Smooth muscle cell (in vitro differentiated cells): ENCODE data around the gene PTPRM. TPM values are rescaled to one million over a fixed set of nuclear protein-coding genes. Genes with fewer than 3 reads are reported as not detected.

Experiments used
- DNase-seq: peaks from one replicate; lab custom pipeline; 2025; ENCODE audit not compliant: unreplicated experiment; lab: John Stamatoyannopoulos, UW
- H2AFZ ChIP-seq: fragments of 200-600 bp; sonication (generic); 2 replicates; pipeline ENCODE4 v1.6.0; 2016; ENCODE audit warnings: antibody characterized with exemption, low read depth, mild to moderate bottlenecking
- H3F3A ChIP-seq: fragments of 200-600 bp; sonication (generic); 2 replicates; pipeline ENCODE4 v1.6.0; 2017; ENCODE audit warnings: antibody characterized with exemption, low read depth
- H3K27ac ChIP-seq: fragments of 200-600 bp; sonication (generic); 2 replicates; pipeline ENCODE4 v1.5.1; 2016; ENCODE audit warnings: low read depth, mild to moderate bottlenecking
- H3K27me3 ChIP-seq: fragments of 200-600 bp; sonication (generic); 2 replicates; pipeline ENCODE4 v1.6.1; 2016; ENCODE audit warnings: low read depth, mild to moderate bottlenecking
- H3K36me3 ChIP-seq: fragments of 200-600 bp; sonication (generic); 2 replicates; pipeline ENCODE4 v1.5.1; 2016; ENCODE audit warnings: low read depth
- H3K4me1 ChIP-seq: fragments of 200-600 bp; sonication (generic); 2 replicates; pipeline ENCODE4 v1.5.1; 2016; ENCODE audit warnings: low read depth
- H3K4me2 ChIP-seq: fragments of 200-600 bp; sonication (generic); 2 replicates; pipeline ENCODE4 v1.6.0; 2016; ENCODE audit warnings: mild to moderate bottlenecking
- H3K4me3 ChIP-seq: fragments of 200-600 bp; sonication (generic); 2 replicates; pipeline ENCODE4 v1.5.1; 2016; ENCODE audit warnings: mild to moderate bottlenecking
- H3K79me2 ChIP-seq: fragments of 200-600 bp; sonication (generic); 2 replicates; pipeline ENCODE4 v1.6.0; 2016; ENCODE audit warnings: low read depth, mild to moderate bottlenecking
- H3K9ac ChIP-seq: fragments of 200-600 bp; sonication (generic); 2 replicates; pipeline ENCODE4 v1.6.0; 2016; ENCODE audit warnings: low read depth
- H3K9me3 ChIP-seq: fragments of 200-600 bp; sonication (generic); replicated peaks from 2 replicates; pipeline ENCODE4 v1.5.1; 2016; ENCODE audit warnings: low read depth
- H4K20me1 ChIP-seq: fragments of 200-600 bp; sonication (generic); 2 replicates; pipeline ENCODE4 v1.6.0; 2016; ENCODE audit warnings: low read depth
- WGBS: methylation state at CpG from one replicate; pipeline ENCODE4 v1.1.7; 2016; ENCODE audit warnings: low lambda C conversion rate; 5-methylcytosine and 5-hydroxymethylcytosine counted together
- polyA plus RNA-seq: library from polyadenylated mRNA; unstranded; fragments of >200 nt; fragmentation: Nextera tagmentation; extraction: Ambion mirVana; gene quantifications from 2 replicates; pipeline ENCODE4 v1.2.1, GENCODE V29; 2016
- total RNA-seq: library from RNA; depleted of rRNA; stranded (reverse); fragments of >200 nt; gene quantifications from 2 replicates; pipeline ENCODE4 v1.2.3, GENCODE V29; 2014
- TF ChIP-seq, protein P1 (sequence below): fragments of 200-600 bp; sonication (generic); IDR thresholded peaks from 2 replicates; pipeline ENCODE4 v1.5.1; 2017; ENCODE audit warnings: borderline replicate concordance, mild to moderate bottlenecking, antibody characterized with exemption; ENCODE audit not compliant: insufficient read depth, poor library complexity, severe bottlenecking

The PTPRM gene
- total and polyA plus RNA-seq, 2 experiments from 2014 or later, result 57.5 to 115 TPM

DNA sequence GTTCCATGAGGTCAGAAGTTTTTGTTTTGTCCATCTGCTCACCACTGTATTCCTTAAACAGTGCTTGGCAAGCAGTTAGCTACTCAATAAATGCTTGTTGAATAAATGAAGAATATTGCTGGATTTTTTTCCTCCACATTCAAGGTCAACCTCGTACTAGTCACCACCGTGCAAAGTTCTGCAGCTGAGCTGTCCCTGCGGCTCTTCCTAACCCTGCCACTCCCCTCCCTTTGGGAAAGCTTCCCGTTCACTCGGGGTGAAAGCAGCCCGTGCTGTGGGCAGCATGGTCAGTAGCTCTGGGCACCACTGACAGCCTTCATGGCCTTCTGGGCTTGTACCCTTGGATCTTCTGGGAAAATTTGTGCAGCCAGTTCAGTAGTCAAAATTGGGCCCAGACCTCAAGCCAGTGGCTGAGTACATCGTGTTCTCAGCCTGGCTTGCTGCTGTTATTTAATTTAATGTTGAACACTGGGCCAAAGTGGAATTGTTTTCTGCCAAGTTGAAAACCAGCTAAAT is 572.8 kb downstream of the PTPRM start:
- TF ChIP-seq, protein P1, sequence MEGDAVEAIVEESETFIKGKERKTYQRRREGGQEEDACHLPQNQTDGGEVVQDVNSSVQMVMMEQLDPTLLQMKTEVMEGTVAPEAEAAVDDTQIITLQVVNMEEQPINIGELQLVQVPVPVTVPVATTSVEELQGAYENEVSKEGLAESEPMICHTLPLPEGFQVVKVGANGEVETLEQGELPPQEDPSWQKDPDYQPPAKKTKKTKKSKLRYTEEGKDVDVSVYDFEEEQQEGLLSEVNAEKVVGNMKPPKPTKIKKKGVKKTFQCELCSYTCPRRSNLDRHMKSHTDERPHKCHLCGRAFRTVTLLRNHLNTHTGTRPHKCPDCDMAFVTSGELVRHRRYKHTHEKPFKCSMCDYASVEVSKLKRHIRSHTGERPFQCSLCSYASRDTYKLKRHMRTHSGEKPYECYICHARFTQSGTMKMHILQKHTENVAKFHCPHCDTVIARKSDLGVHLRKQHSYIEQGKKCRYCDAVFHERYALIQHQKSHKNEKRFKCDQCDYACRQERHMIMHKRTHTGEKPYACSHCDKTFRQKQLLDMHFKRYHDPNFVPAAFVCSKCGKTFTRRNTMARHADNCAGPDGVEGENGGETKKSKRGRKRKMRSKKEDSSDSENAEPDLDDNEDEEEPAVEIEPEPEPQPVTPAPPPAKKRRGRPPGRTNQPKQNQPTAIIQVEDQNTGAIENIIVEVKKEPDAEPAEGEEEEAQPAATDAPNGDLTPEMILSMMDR, result no peak
- DNase-seq, result no peak
- no peaks in the 10 kb centered on the region for H3K27me3 ChIP-seq
- peaks cover 9% of the 10 kb centered on the region for H3F3A ChIP-seq
- no peak overlapping the region for H2AFZ ChIP-seq
- no peak overlapping the region for H3K9ac ChIP-seq
- H3K9me3 ChIP-seq, result no peaks in the 10 kb centered on the region
- H3K4me3 ChIP-seq, result no peak overlapping the region
- no peaks in the 10 kb centered on the region for H3K4me1 ChIP-seq
- no peaks in the 10 kb centered on the region for H3K79me2 ChIP-seq
- H4K20me1 ChIP-seq, result no peaks in the 10 kb centered on the region
- H3K4me2 ChIP-seq, result no peak overlapping the region
- H3K36me3 ChIP-seq, result no peaks in the 10 kb centered on the region
- WGBS, result 89% methylated on average over 7 of the region's 7 CpGs
- peak overlapping the region; percentile 63 for H3K27ac ChIP-seq

DNA sequence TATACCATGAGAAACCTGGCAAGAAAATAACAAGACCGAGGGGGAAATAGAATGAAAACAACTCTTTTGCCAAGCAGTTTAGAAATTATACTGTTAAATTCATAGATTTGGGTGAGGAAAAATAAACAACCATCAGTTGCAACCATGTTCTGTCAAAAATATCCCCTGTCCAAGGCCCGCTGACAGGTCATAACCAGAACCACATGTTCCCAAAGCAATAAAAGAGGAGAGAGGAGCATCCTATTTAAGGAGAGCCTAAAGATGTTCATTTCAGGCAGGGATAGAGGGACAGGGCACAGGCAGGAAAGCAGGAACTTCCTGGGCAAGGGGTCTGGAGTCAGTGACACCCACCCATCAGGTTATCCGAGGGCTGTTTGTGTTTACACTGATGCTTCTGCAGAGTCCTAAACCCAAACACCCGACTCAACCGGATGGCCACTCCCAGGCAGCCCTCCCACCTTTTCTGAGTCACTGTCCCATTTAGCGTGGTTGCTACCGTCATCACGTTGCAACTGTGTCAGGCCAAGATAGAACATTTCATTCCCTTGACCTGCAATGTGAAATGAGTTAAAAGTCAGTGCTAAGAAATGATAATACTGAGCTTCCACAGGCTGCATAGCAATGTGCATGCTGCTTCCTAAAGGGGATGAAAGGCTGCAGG is 573.9 kb downstream of the PTPRM start:
- TF ChIP-seq, protein P1, result no peak
- no peaks in the 10 kb centered on the region for H3K27me3 ChIP-seq
- no peak for DNase-seq
- H3K4me1 ChIP-seq, result no peaks in the 10 kb centered on the region
- H3K36me3 ChIP-seq, result peaks cover 5% of the 10 kb centered on the region
- no peaks in the 10 kb centered on the region for H3K9me3 ChIP-seq
- no peak overlapping the region for H3K4me3 ChIP-seq
- H4K20me1 ChIP-seq, result no peaks in the 10 kb centered on the region
- H3K9ac ChIP-seq, result no peak overlapping the region
- no peaks in the 10 kb centered on the region for H3K79me2 ChIP-seq
- peaks cover 9% of the 10 kb centered on the region for H3F3A ChIP-seq
- H3K4me2 ChIP-seq, result peak overlapping the region; percentile 28
- peak overlapping the region; percentile 86 for H3K27ac ChIP-seq
- no peak overlapping the region for H2AFZ ChIP-seq
- 21% methylated on average over 8 of the region's 8 CpGs for WGBS

DNA sequence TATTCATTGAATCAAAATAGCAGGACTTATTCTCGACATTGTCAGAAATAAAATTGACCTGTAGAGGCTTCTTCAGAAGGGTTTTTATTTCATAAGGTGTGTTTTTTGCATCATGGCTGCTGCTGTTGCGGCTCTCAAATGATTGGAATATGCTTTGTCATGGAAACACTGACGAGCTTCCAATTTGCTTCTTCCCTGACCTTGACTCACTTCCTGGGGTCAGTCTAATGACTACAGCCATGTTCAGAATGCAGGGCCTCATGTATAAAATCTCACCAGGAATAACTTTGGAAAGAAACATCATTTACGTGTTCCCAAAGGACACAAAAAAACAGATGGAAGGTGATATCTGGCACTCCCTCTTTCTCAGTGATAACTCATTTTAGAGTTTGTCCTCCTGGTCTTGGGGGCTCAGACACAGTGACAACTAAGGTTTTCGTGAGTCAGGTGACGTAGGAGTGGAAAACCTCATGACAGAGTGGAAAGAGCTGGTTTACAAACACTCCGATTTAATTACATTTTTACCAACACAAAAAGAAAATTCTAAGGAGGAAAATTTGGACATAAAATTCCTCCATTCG is 575.1 kb downstream of the PTPRM start:
- Histone ChIP-seq H2AFZ (no peak overlapping the region), H3F3A (peaks cover 9% of the 10 kb centered on the region), H3K4me2 (peak overlapping the region; percentile 28), H3K4me3 (no peak overlapping the region), H3K9ac (peak overlapping the region; percentile 49), H3K27ac (peak overlapping the region; percentile 86), H3K9me3 (no peaks in the 10 kb centered on the region), H3K36me3 (peaks cover 12% of the 10 kb centered on the region), H3K4me1 (no peaks in the 10 kb centered on the region), H3K27me3 (no peaks in the 10 kb centered on the region), H3K79me2 (no peaks in the 10 kb centered on the region), H4K20me1 (no peaks in the 10 kb centered on the region)
- DNase-seq, result no peak
- WGBS, result 66% methylated on average over 8 of the region's 8 CpGs
- TF ChIP-seq, protein P1, result no peak
